GM21360 (cell line): ENCODE results near the gene KLK4.
A peak's percentile ranks its signal among the peaks of the same experiment; 100 is the strongest.
"Not testable (repeated sequence)": the region's sequence is repeated elsewhere in the genome, so short reads cannot be mapped to it uniquely, and the experiment has no call there.

Experiments
- ATAC-seq: cut with Tn5 transposase; IDR thresholded peaks from one replicate; pipeline ENCODE4 v1.9.1; 2021; ENCODE audit warnings: mild to moderate bottlenecking, moderate library complexity; ENCODE audit not compliant: unreplicated experiment

KLK4 gene

GRCh38 chr19:50916069-50916468, 4.9 kb upstream of the KLK4 start:
- no peak for ATAC-seq

- no peak for ATAC-seq
These were observed 1.8 kb upstream of the KLK4 start for GRCh38 chr19:50912727-50913716.

- ATAC-seq = no peak
These were observed 956 bp upstream of the KLK4 start for GRCh38 chr19:50912102-50912599.

- ATAC-seq = no peak
These were observed 473 bp downstream of the KLK4 start for GRCh38 chr19:50910722-50911121.

- peak; percentile 62 for ATAC-seq
These were observed 1.7 kb downstream of the KLK4 start for GRCh38 chr19:50909240-50910070.

- ATAC-seq = no peak
These were observed 2.9 kb downstream of the KLK4 start for GRCh38 chr19:50908336-50908735.

- no peak for ATAC-seq
These were observed 5.0 kb downstream of the KLK4 start for GRCh38 chr19:50906217-50906616.

- no peak for ATAC-seq
These were observed 8.6 kb downstream of the KLK4 start for GRCh38 chr19:50902640-50903039.

GRCh38 chr19:50899569-50899968, 11.6 kb downstream of the KLK4 start:
- no peak for ATAC-seq

- no peak for ATAC-seq
These were observed 13.2 kb downstream of the KLK4 start for GRCh38 chr19:50898018-50898417.

- ATAC-seq = peak; percentile 2
These were observed 13.6 kb downstream of the KLK4 start for GRCh38 chr19:50897612-50898011.

- ATAC-seq = peak; percentile 25
These were observed 14.0 kb downstream of the KLK4 start for GRCh38 chr19:50897191-50897607.

- ATAC-seq = peak; percentile 72
These were observed 14.5 kb downstream of the KLK4 start for GRCh38 chr19:50896591-50897190.

- not testable (repeated sequence) for ATAC-seq
These were observed 15.1 kb downstream of the KLK4 start for GRCh38 chr19:50896089-50896590.

GRCh38 chr19:50894478-50895356, 16.5 kb downstream of the KLK4 start:
- ATAC-seq = no peak

- no peak for ATAC-seq
These were observed 18.0 kb downstream of the KLK4 start for GRCh38 chr19:50893047-50893736.

- no peak for ATAC-seq
These were observed 20.0 kb downstream of the KLK4 start for GRCh38 chr19:50891253-50891625.

GRCh38 chr19:50890422-50891252, 20.6 kb downstream of the KLK4 start:
- ATAC-seq = no peak
